ENCODE results near the gene OTOGL.

DNA sequence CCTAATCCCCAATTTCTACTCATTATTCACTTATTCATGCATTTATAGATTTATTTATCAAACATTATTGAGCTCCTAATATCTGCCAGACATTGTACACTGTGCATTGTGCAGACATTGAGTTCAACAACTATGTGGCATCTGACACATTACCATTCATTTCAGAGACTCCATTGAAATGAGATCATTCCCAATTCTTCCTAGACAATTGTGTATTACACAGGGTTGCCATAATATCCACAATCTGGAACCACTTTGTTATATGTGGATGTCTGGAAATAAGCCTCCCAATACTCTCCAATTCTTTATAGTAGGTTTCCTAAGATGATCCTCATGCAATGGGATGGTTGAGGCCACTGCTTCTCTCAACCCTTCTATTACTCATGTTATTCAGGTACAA is 165.0 kb downstream of the OTOGL start:
- no peak for TF ChIP-seq ZNF112 (tag by site-specific recombination; IDR thresholded peaks at IDR 0.05)
- TF ChIP-seq, protein P1, sequence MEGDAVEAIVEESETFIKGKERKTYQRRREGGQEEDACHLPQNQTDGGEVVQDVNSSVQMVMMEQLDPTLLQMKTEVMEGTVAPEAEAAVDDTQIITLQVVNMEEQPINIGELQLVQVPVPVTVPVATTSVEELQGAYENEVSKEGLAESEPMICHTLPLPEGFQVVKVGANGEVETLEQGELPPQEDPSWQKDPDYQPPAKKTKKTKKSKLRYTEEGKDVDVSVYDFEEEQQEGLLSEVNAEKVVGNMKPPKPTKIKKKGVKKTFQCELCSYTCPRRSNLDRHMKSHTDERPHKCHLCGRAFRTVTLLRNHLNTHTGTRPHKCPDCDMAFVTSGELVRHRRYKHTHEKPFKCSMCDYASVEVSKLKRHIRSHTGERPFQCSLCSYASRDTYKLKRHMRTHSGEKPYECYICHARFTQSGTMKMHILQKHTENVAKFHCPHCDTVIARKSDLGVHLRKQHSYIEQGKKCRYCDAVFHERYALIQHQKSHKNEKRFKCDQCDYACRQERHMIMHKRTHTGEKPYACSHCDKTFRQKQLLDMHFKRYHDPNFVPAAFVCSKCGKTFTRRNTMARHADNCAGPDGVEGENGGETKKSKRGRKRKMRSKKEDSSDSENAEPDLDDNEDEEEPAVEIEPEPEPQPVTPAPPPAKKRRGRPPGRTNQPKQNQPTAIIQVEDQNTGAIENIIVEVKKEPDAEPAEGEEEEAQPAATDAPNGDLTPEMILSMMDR (tag by site-specific recombination; IDR thresholded peaks at IDR 0.05) = no peak
- no peak for TF ChIP-seq ZNF23 (tag by site-specific recombination; IDR thresholded peaks at IDR 0.05; ENCODE audit: borderline replicate concordance)
- TF ChIP-seq MYNN (tag by site-specific recombination; IDR thresholded peaks at IDR 0.05; ENCODE audit: borderline replicate concordance) = no peak
- no peak for TF ChIP-seq YY1 (tag by site-specific recombination; IDR thresholded peaks at IDR 0.05)
